SK-N-SH (cell line): Measurements from ENCODE around the gene SHMT2. TPM values are rescaled to one million over a fixed set of nuclear protein-coding genes. Genes with fewer than 3 reads are reported as not detected.
A peak's percentile ranks its signal among the peaks of the same experiment; 100 is the strongest.

ENCODE experiments used
- CTCF ChIA-PET: fragments of 300-600, 350-600 bp; formaldehyde crosslinking; extraction: SDS; loops from one replicate; lab custom pipeline; 2021; lab: Yijun Ruan, JAX
- POLR2A ChIA-PET: fragments of 350-600 bp; sonication (Branson Sonifier 250); formaldehyde crosslinking; extraction: SDS; loops from one replicate; lab custom pipeline; 2020; ENCODE audit warnings: antibody characterized with exemption, inconsistent platforms; lab: Yijun Ruan, JAX
- DNase-seq: peaks from one replicate; pipeline ENCODE4 v3.0.0; 2012
- H2AFZ ChIP-seq: fragments of 200-600 bp; sonication (generic); 2 replicates; pipeline ENCODE4 v1.8.1; 2016; ENCODE audit warnings: antibody characterized with exemption, mild to moderate bottlenecking, low read depth
- H3F3A ChIP-seq: fragments of 200-600 bp; sonication (generic); replicated peaks from 2 replicates; pipeline ENCODE3; 2016; ENCODE audit warnings: antibody characterized with exemption, mild to moderate bottlenecking; ENCODE audit not compliant: insufficient read depth
- H3K27ac ChIP-seq, 2 experiments: fragments of 200-500 bp in 1 of 2; fragments of 200-600 bp in 1 of 2; sonication (Bioruptor generic) in 1 of 2; sonication (generic), shearing (Covaris generic) in 1 of 2; 2 replicates each; pipeline versions ENCODE4 v1.5.1 to v1.6.1; 2014 to 2016; ENCODE audit warnings: low read depth in 2 of 2, inconsistent platforms in 1 of 2, low read length in 1 of 2, mild to moderate bottlenecking in 1 of 2, mixed read lengths in 1 of 2
- H3K27me3 ChIP-seq: fragments of 200-600 bp; sonication (generic), shearing (Covaris generic); 2 replicates; pipeline ENCODE4 v1.6.1; 2016; ENCODE audit warnings: mixed run types; ENCODE audit not compliant: insufficient read depth
- H3K36me3 ChIP-seq, 2 experiments: fragments of 200-500 bp in 1 of 2; fragments of 200-600 bp in 1 of 2; sonication (Bioruptor generic) in 1 of 2; sonication (generic) in 1 of 2; replicated peaks in 1 of 2; 2 replicates each; pipeline versions ENCODE3 to v1.5.1; 2014 to 2016; ENCODE audit warnings: low read length in 1 of 2, mild to moderate bottlenecking in 1 of 2; ENCODE audit not compliant: insufficient read depth in 2 of 2, control insufficient read depth in 1 of 2
- H3K4me1 ChIP-seq, 2 experiments: fragments of 200-500 bp in 1 of 2; fragments of 200-600 bp in 1 of 2; sonication (Bioruptor generic) in 1 of 2; sonication (generic), shearing (Covaris generic) in 1 of 2; 2 replicates each; pipeline versions ENCODE4 v1.5.1 to v1.6.1; 2014 to 2016; ENCODE audit warnings: low read depth in 1 of 2, low read length in 1 of 2, mixed run types in 1 of 2; ENCODE audit not compliant: insufficient read depth in 2 of 2, control insufficient read depth in 1 of 2
- H3K4me2 ChIP-seq: fragments of 200-600 bp; sonication (generic), shearing (Covaris generic); 2 replicates; pipeline ENCODE4 v1.6.1; 2017; ENCODE audit warnings: mixed run types
- H3K4me3 ChIP-seq, 2 experiments: fragments of 200-500 bp in 1 of 2; fragments of 200-600 bp in 1 of 2; sonication (Bioruptor generic) in 1 of 2; sonication (generic), shearing (Covaris generic) in 1 of 2; 2 replicates each; pipeline versions ENCODE4 v1.5.1 to v1.8.1; 2014 to 2016; ENCODE audit warnings: low read depth in 2 of 2, inconsistent platforms in 1 of 2, low read length in 1 of 2, mild to moderate bottlenecking in 1 of 2, mixed read lengths in 1 of 2, moderate library complexity in 1 of 2
- H3K79me2 ChIP-seq: fragments of 200-600 bp; sonication (generic); 2 replicates; pipeline ENCODE4 v1.8.1; 2017; ENCODE audit warnings: mild to moderate bottlenecking; ENCODE audit not compliant: insufficient read depth
- H3K9ac ChIP-seq: fragments of 200-600 bp; sonication (generic); 2 replicates; pipeline ENCODE4 v1.6.1; 2017; ENCODE audit warnings: mixed run types
- H3K9me2 ChIP-seq: fragments of 200-600 bp; sonication (generic); 2 replicates; pipeline ENCODE4 v1.6.1; 2017; ENCODE audit warnings: mixed run types
- H3K9me3 ChIP-seq: fragments of 200-600 bp; sonication (generic); 2 replicates; pipeline ENCODE4 v1.6.1; 2017; ENCODE audit warnings: mixed run types, mild to moderate bottlenecking, moderate library complexity
- H4K20me1 ChIP-seq: fragments of 200-600 bp; sonication (generic); 2 replicates; pipeline ENCODE4 v1.6.1; 2017; ENCODE audit warnings: mild to moderate bottlenecking, mixed run types; ENCODE audit not compliant: insufficient read depth
- EP300 ChIP-seq, 2 experiments: IDR thresholded peaks; 2 replicates each; pipeline versions ENCODE4 v1.4.0 to v1.6.1; 2012; ENCODE audit warnings: borderline replicate concordance in 1 of 2, low read depth in 1 of 2, low read length in 1 of 2
- EZH2phosphoT487 ChIP-seq: fragments of 200-600 bp; sonication (generic); IDR thresholded peaks from 2 replicates; pipeline ENCODE4 v1.6.1; 2017; ENCODE audit warnings: low read depth, mixed run types, mild to moderate bottlenecking, antibody characterized with exemption, moderate library complexity, borderline replicate concordance
- FOXJ3 ChIP-seq: sonication (generic); formaldehyde crosslinking; IDR thresholded peaks from 2 replicates; pipeline ENCODE4 v1.5.1; 2020; ENCODE audit warnings: mild to moderate bottlenecking, missing genetic modification reagents
- NFIC ChIP-seq: IDR thresholded peaks from 2 replicates; pipeline ENCODE4 v1.4.0; 2012; ENCODE audit warnings: borderline replicate concordance
- RXRA ChIP-seq: IDR thresholded peaks from 2 replicates; pipeline ENCODE4 v1.4.0; 2012; ENCODE audit warnings: low read depth, mild to moderate bottlenecking, borderline replicate concordance
- TAF1 ChIP-seq: IDR thresholded peaks from 2 replicates; pipeline ENCODE4 v1.6.1; 2012; ENCODE audit warnings: low read depth, mild to moderate bottlenecking, low read length, moderate library complexity, borderline replicate concordance
- YY1 ChIP-seq: IDR thresholded peaks from 2 replicates; pipeline ENCODE4 v1.4.0; 2012; ENCODE audit warnings: low read depth, mild to moderate bottlenecking
- WGBS: methylation state at CpG from one replicate; pipeline ENCODE4 v1.1.6; 2017; ENCODE audit warnings: low lambda C conversion rate; 5-methylcytosine and 5-hydroxymethylcytosine counted together
- polyA plus RNA-seq, 3 experiments: library from polyadenylated mRNA; depleted of rRNA; stranded (reverse); fragments of >200 nt; gene quantifications; 2 replicates each; pipeline ENCODE4 v1.2.3, GENCODE V29; 2012
- TF ChIP-seq, protein P1 (sequence below): IDR thresholded peaks from 2 replicates; pipeline ENCODE4; 2012
- TF ChIP-seq, protein P2 (sequence below): IDR thresholded peaks from 2 replicates; pipeline ENCODE4 v1.4.0; 2012; ENCODE audit warnings: low read depth

Gene SHMT2
- polyA plus RNA-seq, 1 of the 3 experiments (the other 2 are of a cell fraction): 204 TPM

GRCh38 chr12:57234233-57234570, 4.7 kb downstream of the SHMT2 start:
- Histone ChIP-seq H3K4me2 (no peak overlapping the region), H3K4me3 (no peak overlapping the region), H3K79me2 (peaks cover 28% of the 10 kb centered on the region), H3K27ac (no peak overlapping the region), H2AFZ (no peak overlapping the region), H3K27me3 (no peaks in the 10 kb centered on the region), H3K9me3 (no peaks in the 10 kb centered on the region), H3K9me2 (no peaks in the 10 kb centered on the region), H3K36me3 (peaks cover 22 to 37% of the 10 kb centered on the region in 2 experiments), H3K4me1 (peaks cover 0 to 38% of the 10 kb centered on the region in 2 experiments; a peak in 1 of 4 replicates), H4K20me1 (no peaks in the 10 kb centered on the region)
- no peak for DNase-seq
- POLR2A ChIA-PET: no interaction called here
- WGBS: 87% methylated on average over 3 of the region's 3 CpGs
- TF ChIP-seq EZH2phosphoT487 (no peak), NFIC (no peak), RXRA (no peak)
- TF ChIP-seq, all 33 proteins: peak for 0
- H3K9ac ChIP-seq: no peak overlapping the region
- peaks cover 9% of the 10 kb centered on the region for H3F3A ChIP-seq
- CTCF ChIA-PET: interaction anchor here (1.0 to 31.5 kb wide), 4 partner anchors 6 to 110 kb away, joined by 5 to 937 read pairs (median 138); partner anchors contain the start of gene NXPH4

DNA sequence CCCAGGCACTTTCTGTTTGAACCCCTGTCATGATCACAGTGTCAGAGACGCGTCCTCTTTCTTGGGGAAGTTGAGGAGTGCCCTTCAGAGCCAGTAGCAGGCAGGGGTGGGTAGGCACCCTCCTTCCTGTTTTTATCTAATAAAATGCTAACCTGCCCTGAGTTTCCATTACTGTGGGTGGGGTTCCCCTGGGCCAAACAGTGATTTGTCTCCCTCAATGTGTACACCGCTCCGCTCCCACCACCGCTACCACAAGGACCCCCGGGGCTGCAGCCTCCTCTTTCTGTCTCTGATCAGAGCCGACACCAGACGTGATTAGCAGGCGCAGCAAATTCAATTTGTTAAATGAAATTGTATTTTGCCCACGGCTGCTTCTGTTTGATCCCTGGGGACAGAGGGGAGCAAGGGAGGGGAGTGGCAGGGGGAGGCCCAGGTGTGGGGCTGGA, 5.1 kb downstream of the SHMT2 start:
- H3K27me3 ChIP-seq: no peaks in the 10 kb centered on the region
- H3K9ac ChIP-seq: no peak overlapping the region
- WGBS: 80% methylated on average over 10 of the region's 10 CpGs
- H3K4me3 ChIP-seq: no peak overlapping the region
- no peak for TF ChIP-seq FOXJ3
- TF ChIP-seq, protein P1, sequence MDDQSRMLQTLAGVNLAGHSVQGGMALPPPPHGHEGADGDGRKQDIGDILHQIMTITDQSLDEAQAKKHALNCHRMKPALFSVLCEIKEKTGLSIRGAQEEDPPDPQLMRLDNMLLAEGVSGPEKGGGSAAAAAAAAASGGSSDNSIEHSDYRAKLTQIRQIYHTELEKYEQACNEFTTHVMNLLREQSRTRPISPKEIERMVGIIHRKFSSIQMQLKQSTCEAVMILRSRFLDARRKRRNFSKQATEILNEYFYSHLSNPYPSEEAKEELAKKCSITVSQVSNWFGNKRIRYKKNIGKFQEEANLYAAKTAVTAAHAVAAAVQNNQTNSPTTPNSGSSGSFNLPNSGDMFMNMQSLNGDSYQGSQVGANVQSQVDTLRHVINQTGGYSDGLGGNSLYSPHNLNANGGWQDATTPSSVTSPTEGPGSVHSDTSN: no peak
- TF ChIP-seq TAF1: no peak
- peak in 1 of 2 experiments; percentile 49; a peak in 1 of 4 replicates for TF ChIP-seq EP300 (IDR thresholded peaks at IDR 0.05; ENCODE audit: borderline replicate concordance in 1 of 2, low read depth in 1 of 2, low read length in 1 of 2)
- no peak for TF ChIP-seq YY1
- TF ChIP-seq, protein P2, sequence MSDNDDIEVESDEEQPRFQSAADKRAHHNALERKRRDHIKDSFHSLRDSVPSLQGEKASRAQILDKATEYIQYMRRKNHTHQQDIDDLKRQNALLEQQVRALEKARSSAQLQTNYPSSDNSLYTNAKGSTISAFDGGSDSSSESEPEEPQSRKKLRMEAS: no peak
- H3K9me2 ChIP-seq: no peaks in the 10 kb centered on the region
- H3K9me3 ChIP-seq: no peaks in the 10 kb centered on the region
- H3K4me1 ChIP-seq: peaks cover 0 to 40% of the 10 kb centered on the region in 2 experiments; a peak in 1 of 4 replicates
- H3K4me2 ChIP-seq: no peak overlapping the region
- no peaks in the 10 kb centered on the region for H4K20me1 ChIP-seq
- DNase-seq: peak; percentile 54
- CTCF ChIA-PET: interaction anchor here (11.9 to 31.5 kb wide), 2 partner anchors 7 to 22 kb away, joined by 271 to 937 read pairs; partner anchors contain the start of genes NXPH4 and SHMT2
- H3K27ac ChIP-seq: no peak overlapping the region; a peak in 1 of 4 replicates
- peaks cover 22 to 37% of the 10 kb centered on the region in 2 experiments for H3K36me3 ChIP-seq
- H3K79me2 ChIP-seq: peaks cover 26% of the 10 kb centered on the region
- POLR2A ChIA-PET: no interaction called here
- H3F3A ChIP-seq: peaks cover 9% of the 10 kb centered on the region
- H2AFZ ChIP-seq: no peak overlapping the region
